Measurements from ENCODE around the gene SMARCB1.

GRCh38 chr22:23841736-23842445, 55.1 kb downstream of the SMARCB1 start:
- TF ChIP-seq CTCF (IDR thresholded peaks at IDR 0.05): no peak
- no peak for TF ChIP-seq POLR2AphosphoS5 (IDR thresholded peaks at IDR 0.05)
